GM12872 (cell line): Measurements from ENCODE around the gene NDUFS4.

Experiments used
- TF ChIP-seq, protein P1 (sequence below): IDR thresholded peaks from 3 replicates; pipeline ENCODE4 v1.5.1; 2011; ENCODE audit warnings: low read depth, mild to moderate bottlenecking, low read length, moderate library complexity; ENCODE audit not compliant: insufficient read depth

The NDUFS4 gene

DNA sequence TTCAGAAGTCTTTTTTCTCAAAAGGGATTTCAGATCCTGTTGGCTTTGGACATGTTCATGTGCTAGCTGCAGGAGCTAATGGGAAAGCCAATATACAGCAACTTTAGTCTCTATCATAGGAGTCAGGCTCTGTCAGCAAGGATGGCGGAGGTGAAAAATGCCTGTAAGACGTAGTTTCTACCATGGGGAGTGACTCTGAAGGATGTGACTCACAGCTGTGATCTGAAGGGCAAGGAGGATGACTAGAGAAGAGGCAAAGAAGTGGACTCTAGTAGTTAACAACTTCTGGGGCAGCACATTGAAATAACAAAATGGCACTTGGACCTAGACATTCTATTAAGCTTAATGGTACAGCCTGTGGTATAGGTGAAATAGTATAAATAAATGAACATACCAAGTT, 3.1 kb upstream of the NDUFS4 start:
- TF ChIP-seq, protein P1, sequence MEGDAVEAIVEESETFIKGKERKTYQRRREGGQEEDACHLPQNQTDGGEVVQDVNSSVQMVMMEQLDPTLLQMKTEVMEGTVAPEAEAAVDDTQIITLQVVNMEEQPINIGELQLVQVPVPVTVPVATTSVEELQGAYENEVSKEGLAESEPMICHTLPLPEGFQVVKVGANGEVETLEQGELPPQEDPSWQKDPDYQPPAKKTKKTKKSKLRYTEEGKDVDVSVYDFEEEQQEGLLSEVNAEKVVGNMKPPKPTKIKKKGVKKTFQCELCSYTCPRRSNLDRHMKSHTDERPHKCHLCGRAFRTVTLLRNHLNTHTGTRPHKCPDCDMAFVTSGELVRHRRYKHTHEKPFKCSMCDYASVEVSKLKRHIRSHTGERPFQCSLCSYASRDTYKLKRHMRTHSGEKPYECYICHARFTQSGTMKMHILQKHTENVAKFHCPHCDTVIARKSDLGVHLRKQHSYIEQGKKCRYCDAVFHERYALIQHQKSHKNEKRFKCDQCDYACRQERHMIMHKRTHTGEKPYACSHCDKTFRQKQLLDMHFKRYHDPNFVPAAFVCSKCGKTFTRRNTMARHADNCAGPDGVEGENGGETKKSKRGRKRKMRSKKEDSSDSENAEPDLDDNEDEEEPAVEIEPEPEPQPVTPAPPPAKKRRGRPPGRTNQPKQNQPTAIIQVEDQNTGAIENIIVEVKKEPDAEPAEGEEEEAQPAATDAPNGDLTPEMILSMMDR: no peak

DNA sequence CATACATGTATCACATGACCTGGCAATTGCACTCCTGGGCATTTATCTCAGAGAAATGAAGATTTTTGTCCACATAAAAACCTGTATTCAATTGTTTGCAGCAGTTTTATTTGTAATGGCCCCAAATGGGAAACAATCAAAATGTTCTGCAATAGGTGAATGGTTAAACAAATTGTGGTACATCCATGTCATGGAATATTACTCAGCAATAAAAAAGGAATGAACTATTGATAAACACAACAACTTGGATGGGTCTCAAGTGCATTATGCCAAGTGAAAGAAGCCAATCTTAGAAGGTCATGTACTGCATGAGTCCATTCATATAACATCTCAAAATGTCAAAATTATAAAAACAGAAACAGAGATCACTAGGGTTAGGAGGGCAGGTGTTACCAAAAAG, 1.5 kb upstream of the NDUFS4 start:
- TF ChIP-seq, protein P1: no peak

- TF ChIP-seq, protein P1: no peak
Measured at GRCh38 chr5:53560028-53560427, 411 bp upstream of the NDUFS4 start.

DNA sequence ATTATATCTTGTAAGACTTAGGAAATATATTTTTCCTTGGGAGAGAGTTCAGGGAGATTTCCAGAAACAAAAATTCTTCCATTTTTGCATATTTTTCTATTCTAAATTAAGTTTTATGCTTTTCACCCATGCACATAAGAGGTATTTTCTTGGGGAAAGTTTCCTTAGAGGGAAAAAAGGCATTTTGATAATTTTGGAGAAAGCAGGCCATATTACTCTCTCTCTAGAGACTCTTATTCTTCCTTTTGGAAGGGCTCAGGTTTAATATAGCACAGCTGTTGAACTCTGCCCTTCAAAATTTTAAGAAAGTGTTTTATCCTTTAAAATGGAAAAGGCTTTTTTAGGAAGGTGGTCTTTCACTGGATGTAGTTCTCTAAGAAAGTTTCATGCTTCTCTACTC, 8.0 kb downstream of the NDUFS4 start:
- TF ChIP-seq, protein P1: no peak

DNA sequence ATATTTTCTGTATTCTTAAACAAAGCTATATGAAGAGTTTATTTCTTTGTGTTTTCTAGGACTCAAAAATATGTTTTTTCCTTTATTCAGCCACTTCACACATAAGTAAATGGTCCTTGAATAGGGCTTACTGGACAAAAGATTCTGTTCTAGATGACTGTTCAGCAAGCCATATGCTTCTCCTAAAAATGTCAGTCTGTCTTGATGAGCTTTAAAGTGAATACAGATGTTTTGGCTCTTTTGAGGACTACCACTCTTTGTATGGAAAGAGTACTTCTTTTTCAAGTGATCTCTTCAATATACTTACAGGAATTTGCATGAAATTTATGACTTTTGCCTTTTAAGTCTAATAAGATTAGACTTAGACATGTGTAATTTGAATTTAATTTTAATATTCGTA, 8.4 kb downstream of the NDUFS4 start:
- TF ChIP-seq, protein P1: no peak

GRCh38 chr5:53569453-53569852, 9.0 kb downstream of the NDUFS4 start:
- TF ChIP-seq, protein P1: no peak

DNA sequence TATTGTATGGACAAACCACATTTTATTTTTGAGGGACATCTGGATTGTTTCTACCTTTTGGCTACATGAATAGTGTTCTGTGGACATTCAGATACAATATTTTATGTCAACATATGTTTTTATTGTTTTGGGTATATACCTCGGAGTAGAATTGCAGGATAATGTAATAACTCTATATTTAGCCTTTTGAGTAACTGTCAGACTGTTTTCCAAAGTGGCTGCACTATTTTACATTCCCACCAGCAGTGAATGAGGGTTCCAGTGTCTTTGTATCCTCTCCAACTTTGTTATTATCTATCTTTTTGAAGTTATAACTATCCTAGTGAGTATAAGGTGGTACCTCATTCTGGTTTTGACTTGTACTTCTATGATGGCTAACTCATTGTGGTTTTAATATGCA, 11.0 kb downstream of the NDUFS4 start:
- TF ChIP-seq, protein P1: no peak

DNA sequence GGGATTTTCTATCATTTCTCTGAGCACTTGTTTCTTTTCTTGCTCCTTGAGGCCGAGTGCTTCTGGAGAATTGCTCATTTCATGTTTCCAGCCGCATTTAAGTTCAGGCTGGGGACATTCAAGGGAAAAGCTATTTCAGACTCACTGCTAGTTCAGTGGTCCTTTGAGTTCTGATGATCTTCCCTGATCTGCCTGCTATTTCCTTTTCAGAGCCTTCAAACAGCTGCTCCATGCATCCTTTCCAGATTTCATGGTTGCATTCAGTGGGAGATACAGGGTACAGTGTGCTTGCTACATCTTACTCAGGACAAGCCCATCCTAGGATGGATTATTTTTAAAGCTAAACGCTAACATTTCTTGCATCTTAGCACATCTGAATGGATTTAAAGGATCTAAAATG, 14.7 kb downstream of the NDUFS4 start:
- TF ChIP-seq, protein P1: no peak
